Amygdala (tissue), 56 donors: Measurements from ENCODE around the gene OTUD1.

ENCODE experiments used
- DNase-seq, 56 donors: peaks; one replicate each; lab custom pipeline; 2025; lab: John Stamatoyannopoulos, UW

OTUD1 gene

DNA sequence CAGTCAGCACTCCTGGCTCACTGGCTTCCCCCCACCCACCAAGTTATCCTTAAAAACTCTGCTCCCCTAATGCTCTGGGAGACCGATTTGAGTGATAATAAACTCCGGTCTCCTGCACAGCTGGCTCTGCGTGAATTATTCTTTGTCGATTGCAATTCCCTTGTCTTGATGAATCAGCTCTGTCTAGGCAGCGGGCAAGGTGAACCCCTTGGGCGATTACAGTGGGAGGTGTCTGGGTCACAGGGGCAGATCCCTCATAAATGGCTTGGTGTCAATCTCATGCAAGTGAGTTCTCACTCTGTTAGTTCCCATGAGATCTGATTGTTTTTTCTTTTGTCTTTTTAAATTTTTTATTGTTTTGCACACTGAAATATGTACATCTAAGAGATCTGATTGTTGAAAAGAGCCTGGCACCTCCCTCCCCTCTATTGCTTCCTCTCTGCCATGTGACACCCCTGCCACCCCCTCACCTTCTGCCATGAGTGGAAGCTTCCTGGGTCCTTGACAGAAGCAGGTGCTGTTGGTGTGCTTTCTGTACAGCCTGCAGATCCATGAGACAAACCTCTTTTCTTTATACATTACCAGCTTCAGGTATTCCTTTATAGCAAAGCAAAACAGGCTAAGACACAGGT, 20.5 kb downstream of the OTUD1 start:
- DNase-seq: peak in 1 of 56 donors; percentile 2

DNA sequence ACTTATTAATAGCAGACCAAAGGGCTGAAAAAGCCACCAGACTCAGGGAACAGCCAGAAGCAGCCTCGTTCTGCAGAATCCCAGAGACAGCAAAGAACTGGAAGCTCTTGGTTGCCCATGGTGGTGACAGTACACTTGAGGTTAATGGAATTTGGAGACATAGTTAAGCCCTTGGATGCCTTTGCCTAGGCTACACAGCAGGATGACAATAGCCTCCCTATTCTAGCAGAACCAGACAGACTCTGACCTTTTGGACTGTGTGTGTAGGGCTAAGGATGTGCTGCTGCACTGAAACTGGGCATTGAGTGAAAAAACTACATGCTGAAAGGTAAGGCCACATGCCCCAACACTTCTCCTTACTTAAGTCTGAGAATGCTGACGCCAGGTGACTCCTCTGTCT, 22.7 kb downstream of the OTUD1 start:
- DNase-seq: no peak

DNA sequence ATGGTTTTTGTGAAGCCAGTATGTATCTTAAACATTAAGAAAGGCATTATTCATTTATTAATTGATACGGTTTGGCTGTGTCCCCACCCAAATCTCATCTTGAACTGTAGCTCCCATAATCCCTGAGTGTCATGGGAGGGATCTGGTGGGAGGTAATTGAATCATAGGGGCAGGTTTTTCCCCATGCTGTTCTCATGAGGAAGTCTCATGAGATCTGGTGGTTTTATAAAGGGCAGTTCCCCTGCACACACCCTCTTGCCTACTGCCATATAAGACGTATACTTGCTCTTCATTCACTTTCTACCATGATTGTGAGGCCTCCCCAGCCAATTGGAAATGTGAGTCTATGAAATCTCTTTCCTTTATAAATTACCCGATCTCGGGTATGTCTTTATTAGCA, 28.1 kb downstream of the OTUD1 start:
- no peak for DNase-seq

DNA sequence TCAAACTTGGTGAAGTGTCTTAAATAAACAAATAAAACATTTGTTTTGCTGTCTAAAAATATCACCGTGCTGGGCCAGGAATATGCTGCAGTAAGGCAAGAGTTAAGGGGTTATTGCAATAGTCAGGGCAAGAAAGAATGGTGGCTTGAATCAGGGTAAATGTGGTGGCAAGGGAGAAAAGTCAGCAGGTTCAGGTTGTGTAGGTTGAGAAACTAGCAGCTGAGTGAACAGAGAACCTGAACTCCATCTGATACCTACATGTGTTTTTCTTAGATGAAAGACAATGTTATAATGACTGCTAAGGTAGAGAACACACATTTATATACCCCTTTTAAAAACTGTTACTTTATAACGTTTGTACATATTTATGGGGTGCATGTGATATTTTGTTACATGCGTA, 28.7 kb downstream of the OTUD1 start:
- DNase-seq: no peak

DNA sequence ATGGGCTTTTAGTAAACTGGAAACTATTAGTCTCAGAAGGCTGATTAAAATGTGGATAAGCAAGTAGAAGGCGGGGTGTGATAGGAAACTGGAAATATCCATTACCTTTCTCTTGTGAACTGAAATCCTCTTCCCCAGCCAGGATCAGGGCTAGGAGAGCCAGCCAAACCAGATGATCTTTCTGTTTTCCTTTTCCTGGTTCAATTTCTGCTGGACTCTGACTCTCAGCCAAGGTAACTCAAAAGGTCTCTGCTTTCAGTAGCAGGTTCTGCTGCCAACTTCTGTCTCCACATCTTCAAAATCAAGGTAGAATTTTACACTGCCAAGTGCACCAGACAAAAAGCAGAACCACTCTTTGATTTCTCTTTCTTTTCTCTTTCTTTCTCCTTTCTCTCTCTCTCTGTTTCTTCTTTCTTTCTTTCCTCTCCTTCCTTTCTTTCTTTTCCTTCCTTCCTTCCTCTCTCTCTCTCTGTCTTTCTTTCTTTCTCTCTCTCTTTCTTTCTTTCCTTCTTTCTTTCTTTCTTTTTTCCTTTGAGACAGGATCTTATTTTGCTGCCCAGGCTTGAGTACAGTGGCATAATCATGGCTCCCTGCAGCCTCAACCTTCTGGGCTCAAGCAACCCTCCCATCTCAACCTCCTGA, 30.8 kb downstream of the OTUD1 start:
- DNase-seq: no peak

DNA sequence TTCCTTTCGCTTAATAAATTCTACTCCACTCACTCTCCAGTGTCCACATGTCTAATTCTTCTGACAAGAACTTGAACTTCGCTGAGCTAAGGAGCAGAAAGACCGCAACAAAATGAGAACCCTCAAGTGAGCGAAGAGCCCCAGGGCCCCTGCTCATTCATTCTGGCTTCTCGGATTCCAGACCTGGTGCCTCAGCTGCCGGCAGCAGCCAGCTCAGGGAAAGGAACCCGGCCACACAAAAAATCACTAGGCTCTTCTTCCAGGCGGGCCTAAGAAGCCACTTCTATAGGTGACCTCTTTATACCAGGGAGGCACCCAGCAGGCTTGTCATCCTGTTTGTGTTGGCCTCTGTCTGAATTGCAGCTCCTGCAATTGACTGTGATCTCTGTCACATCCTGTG, 33.3 kb downstream of the OTUD1 start:
- no peak for DNase-seq

DNA sequence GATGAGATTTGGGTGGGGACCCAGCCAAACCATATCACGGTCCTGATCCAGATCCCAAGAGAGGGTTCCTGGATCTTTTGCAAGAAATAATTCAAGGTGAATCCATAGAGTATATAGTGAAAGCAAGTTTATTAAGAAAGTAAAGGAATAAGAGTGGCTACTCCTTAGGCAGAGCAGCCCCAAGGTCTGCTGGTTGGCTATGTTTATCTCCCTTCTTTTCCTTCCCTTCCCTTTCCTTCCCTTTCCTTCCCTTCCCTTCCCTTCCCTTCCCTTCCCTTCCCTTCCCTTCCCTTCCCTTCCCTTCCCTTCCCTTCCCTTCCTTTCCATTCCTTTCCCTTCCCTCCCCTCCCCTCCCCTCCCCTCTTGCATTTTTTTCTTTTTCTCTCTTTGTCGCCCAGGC, 35.2 kb downstream of the OTUD1 start:
- DNase-seq: no peak

DNA sequence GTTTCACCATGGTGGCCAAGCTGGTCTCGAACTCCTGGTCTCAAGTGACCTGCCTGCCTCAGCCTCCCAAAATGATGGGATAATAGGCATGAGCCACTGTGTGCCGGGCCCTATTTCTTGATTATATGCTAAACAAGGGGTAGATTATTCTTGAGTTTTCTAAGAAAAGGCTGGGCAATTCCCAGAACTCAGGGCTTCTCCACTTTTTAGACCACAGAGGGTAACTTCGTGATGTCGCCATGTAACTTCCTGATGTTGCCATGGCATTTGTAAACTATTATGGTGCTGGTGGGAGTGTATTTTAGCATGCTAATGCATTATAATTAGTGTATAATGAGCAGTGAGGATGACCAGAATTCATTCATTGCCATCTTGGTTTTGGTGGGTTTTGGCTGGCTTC, 35.8 kb downstream of the OTUD1 start:
- no peak for DNase-seq

DNA sequence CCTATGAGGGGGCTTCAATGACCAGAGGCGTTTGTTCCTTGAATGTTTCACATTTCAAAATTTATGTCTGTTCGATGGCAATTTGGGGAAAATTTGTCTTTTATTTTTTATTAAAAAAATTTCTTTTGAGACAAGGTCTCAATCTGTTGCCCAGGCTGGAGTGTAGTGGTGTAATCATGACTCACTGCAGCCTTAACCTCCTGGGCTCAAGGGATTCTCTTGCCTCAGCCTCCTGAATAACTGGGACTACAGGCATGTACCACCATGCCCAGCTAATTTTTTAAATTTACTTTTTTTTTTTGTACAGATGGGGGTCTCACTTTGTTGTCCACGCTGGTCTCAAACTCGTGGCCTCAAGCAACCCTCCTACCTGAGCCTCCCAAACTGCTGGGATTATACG, 39.7 kb downstream of the OTUD1 start:
- no peak for DNase-seq

DNA sequence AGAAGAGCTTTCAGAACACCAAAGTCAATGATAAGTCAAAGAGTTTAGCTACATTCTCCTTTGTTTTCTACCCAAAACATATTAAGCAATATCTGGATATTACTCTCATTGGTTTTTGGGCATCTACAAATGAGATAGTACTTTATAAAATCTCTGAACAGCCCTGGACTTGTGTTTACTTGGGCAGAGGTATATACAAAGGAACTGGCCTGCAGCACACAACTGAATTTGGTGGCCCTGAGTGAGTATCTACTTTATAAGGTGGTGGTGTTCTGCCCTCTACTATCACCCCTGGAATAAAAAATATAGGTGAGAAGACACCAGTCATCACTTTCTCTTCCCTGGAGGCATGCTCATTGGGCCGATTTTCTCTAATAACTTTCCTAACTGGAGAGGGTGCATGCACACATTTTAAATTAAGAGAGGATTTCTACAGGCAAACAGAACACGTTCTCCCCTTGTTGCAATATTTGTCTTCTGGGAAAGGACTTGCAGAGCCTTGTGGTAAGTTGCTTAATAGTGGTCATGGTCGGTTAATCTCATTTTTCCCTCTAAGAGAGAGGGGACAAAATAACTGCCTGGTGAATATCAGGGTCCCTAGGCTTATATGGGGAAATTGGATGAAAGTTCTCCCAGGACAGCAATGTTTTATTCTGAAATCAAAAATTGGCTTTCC, 41.1 kb downstream of the OTUD1 start:
- DNase-seq: no peak

DNA sequence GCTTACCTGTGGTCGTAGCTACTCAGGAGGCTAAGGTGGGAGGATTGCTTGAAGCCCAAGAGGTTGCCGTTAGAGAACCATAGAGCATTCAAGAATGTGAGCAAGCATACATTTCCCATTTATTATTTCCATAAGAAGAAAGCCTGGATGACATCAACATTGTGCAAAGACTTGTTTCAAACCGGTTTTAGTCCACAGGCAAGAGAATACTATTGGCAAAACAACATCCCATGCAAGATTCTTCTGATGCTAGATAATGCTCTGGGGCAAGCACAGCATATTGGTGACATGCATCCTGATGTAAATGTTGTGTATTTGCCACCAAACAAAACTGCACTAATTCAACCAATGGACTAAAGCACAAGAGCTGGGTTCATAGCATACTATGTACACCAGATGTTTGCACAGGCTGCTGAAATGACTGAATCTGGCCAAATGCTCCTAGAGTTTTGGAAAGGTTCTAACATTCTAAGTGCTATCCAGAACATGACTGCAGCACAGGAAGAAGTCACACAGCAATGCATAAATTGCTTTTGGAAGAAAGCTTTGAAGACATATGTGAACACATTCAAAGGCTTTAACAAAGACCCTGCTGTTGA, 42.6 kb downstream of the OTUD1 start:
- DNase-seq: no peak

DNA sequence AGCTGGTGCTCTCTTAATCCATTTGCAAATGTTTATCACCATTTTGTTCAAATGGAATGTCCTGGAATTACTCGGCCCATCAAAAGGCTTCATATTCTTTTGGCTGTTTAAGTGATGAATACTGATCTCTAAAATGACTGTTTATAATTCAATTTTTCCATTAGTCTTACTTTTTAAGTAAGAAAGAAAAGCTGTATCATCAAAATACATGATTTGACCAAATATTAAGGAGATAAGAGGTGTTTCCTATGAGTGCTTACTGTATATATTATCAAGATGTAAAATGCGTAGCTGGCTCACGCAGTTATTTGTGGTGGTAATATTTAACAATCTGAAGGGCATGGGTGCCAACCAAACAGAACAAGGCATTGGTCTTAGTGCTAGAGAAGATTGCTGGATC, 51.2 kb downstream of the OTUD1 start:
- DNase-seq: no peak
